ENCODE data around the gene TPD52L2.

DNA sequence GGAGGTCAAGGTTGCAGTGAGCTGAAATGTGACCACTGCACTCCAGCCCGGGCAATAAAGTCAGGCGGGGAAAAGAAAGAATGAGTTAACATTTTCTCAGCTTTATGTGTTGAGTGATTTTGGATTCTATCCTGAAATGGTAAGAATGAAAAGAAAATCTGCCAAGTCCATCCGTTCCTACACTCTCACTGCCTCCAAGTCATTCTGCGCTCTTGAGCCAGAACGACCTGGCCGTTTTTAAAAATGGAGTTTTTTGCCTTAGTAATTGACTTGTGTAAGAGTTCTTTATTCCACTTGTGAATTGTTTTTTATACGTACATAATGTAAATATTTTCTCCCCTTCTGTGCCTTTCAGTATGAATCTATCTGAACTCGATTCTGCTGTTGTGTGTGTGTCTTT, 58.6 kb downstream of the TPD52L2 start:
- TF ChIP-seq, protein P1, sequence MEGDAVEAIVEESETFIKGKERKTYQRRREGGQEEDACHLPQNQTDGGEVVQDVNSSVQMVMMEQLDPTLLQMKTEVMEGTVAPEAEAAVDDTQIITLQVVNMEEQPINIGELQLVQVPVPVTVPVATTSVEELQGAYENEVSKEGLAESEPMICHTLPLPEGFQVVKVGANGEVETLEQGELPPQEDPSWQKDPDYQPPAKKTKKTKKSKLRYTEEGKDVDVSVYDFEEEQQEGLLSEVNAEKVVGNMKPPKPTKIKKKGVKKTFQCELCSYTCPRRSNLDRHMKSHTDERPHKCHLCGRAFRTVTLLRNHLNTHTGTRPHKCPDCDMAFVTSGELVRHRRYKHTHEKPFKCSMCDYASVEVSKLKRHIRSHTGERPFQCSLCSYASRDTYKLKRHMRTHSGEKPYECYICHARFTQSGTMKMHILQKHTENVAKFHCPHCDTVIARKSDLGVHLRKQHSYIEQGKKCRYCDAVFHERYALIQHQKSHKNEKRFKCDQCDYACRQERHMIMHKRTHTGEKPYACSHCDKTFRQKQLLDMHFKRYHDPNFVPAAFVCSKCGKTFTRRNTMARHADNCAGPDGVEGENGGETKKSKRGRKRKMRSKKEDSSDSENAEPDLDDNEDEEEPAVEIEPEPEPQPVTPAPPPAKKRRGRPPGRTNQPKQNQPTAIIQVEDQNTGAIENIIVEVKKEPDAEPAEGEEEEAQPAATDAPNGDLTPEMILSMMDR (conservative IDR thresholded peaks at IDR 0.05): no peak
- TF ChIP-seq EZH2 (IDR thresholded peaks at IDR 0.05; ENCODE audit: low read depth): no peak
